Fibroblast of pulmonary artery (primary cell): ENCODE data around the gene MYO1B.

Source experiments
- DNase-seq: peaks from one replicate; pipeline ENCODE4 v3.0.0-alpha.2; 2010; ENCODE audit warnings: low read depth
- H3K4me3 ChIP-seq: replicated peaks from 2 replicates; pipeline ENCODE4 v1.5.1; 2011; ENCODE audit warnings: low read depth, mild to moderate bottlenecking, control low read depth, low read length, moderate library complexity
- TF ChIP-seq, protein P1 (sequence below): IDR thresholded peaks from 2 replicates; pipeline ENCODE4 v1.5.1; 2011; ENCODE audit warnings: mild to moderate bottlenecking, control low read depth, low read length, inconsistent platforms; ENCODE audit errors: missing control alignments

The MYO1B gene

DNA sequence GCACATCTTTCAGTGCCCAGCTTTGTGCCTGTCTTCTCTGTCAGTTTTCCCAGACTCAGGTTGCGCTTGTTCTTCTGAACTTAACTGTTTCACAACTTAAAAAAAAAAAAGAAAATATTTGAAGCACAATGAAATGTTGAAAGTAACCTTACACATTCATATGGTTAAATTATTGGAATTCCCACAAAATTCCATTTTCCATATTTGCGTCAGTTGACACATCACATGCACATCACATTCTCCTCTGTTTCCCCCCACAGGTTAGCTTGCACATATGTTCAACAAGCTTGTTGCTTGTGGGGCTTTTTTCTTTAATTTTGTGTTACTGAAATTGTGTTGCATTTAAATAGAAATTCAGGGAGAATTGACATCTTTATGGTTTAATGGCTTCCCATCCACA is 8.3 kb downstream of the MYO1B start:
- TF ChIP-seq, protein P1, sequence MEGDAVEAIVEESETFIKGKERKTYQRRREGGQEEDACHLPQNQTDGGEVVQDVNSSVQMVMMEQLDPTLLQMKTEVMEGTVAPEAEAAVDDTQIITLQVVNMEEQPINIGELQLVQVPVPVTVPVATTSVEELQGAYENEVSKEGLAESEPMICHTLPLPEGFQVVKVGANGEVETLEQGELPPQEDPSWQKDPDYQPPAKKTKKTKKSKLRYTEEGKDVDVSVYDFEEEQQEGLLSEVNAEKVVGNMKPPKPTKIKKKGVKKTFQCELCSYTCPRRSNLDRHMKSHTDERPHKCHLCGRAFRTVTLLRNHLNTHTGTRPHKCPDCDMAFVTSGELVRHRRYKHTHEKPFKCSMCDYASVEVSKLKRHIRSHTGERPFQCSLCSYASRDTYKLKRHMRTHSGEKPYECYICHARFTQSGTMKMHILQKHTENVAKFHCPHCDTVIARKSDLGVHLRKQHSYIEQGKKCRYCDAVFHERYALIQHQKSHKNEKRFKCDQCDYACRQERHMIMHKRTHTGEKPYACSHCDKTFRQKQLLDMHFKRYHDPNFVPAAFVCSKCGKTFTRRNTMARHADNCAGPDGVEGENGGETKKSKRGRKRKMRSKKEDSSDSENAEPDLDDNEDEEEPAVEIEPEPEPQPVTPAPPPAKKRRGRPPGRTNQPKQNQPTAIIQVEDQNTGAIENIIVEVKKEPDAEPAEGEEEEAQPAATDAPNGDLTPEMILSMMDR: no peak
- H3K4me3 ChIP-seq: no peak overlapping the region
- DNase-seq: no peak

DNA sequence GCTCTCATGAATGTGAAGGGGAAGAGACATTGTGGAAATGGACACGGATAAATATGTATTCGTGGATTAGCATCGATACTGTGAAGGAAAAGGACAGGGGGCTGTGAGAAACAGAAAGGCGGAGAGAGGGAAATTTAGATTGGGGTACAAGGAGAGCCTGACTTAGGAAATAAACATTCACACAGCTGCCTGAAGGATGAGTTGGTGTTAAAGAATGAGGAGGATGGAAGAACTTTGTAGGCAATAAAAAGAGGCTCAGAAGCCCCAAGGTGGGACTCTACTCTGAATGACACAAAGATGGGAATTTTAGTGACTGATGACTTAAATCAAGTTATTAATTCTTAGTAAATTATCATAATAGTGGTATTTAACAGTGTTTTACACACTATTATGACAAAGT is 10.1 kb downstream of the MYO1B start:
- no peak overlapping the region for H3K4me3 ChIP-seq
- DNase-seq: no peak
- TF ChIP-seq, protein P1: no peak

DNA sequence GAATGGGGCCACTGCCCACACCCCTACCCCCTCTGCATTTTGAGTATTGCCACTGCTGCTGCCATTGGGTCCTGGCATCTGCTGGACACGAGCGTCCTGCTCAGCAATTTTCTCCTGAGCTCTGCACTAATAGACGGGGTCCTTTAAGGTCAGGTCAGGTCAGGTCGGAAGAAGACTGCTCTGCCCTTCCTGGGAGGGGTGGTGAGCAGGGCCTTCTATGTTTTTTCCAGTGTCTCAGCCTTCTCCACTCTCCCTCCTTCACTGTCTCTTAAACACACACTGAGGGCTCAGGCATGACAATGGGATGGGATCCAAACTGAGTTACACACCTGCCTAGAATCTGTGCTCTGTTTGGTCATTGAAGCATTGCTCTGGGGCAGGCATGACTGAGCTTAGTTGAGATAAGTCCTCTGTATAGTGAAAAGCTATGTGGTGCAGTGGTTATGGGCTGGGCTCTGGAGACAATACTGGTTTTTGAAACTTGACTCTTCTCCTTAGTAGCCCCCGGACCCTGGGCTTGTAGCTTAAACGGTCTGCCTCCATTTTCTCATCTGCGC is 10.6 kb downstream of the MYO1B start:
- TF ChIP-seq, protein P1: no peak
- no peak for DNase-seq
- H3K4me3 ChIP-seq: no peak overlapping the region

DNA sequence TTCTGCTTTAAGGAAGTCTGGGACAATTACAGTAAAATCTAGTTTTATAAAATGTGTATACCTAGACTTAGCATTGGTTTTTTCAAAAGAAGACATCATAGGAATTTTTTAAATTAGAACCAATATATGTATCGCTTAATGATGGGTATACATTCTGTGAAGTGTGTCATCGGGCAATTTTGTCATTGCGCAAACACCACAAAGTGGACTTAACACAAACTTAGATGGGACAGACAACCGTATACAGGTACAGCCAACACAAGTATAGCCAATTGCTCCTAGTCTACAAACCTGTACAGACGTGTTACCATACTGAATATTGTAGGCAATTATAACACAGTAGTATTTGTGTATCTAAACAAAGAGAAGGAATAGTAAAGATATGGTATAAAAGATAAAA is 12.7 kb downstream of the MYO1B start:
- no peak overlapping the region for H3K4me3 ChIP-seq
- TF ChIP-seq, protein P1: no peak
- no peak for DNase-seq

DNA sequence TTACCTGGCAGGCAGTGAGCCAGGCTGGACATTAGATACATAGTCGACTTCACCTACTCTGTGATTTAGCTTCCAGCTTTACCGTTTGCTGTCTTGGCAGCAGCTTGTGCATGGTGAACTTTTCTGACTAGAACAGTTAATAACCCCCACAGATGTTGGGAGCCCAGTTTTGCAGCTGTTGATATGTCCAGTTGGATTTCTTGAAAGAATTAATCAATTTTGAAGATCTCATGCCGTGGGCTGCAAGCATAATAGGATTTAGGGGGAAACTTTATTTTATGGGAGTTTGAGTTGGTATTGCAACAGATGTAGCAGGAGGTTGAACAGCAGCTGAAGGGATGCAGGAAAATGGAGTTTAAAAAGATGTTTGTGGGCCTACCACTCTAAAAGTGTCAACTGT is 13.8 kb downstream of the MYO1B start:
- TF ChIP-seq, protein P1: no peak

DNA sequence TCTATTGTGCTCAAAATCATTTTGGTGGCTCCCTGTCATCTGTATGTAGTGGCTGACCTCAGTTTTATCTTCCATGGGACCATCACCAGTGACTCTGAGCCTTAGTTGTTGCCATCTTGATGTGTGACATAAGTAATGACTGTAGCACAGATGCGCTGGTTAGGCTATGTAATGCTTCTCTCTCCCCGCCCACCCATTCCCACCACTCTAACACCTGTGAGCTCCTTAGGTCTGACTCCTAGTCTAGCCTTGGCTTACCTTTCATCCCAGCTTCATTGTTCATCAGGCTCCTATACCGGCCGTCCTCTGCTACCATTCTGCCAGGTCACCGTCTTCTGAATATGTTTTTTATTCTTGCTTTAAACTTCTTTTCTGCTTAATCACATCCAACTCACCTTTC is 17.2 kb downstream of the MYO1B start:
- DNase-seq: peak; percentile 19
- no peak overlapping the region for H3K4me3 ChIP-seq
- TF ChIP-seq, protein P1: no peak

More for the DNA sequence above, 13.8 kb downstream of the MYO1B start:
- H3K4me3 ChIP-seq: no peak overlapping the region
- DNase-seq: no peak

DNA sequence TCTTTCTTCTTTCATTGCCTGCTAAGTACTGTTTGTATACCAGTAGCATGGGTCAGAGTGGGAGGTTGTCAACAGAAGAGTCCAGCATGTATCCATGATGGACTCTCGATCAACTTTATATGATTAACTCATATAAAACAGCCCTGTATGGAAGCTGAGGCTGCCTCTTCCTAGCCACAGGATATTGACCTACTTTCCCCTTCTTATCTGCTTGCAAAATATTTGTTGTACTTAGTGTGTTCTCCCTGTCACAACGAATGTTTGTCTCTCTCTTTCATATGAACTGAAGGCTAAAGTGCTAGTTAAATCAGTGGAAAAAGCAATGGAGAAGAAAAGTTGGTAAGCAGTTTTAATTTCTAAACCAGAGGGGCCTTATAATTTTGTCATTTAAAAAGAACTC is 17.8 kb downstream of the MYO1B start:
- DNase-seq: peak; percentile 22
- TF ChIP-seq, protein P1: no peak
- H3K4me3 ChIP-seq: no peak overlapping the region
